Stimulated activated CD4-positive, alpha-beta T cell treated with anti-CD3 and anti-CD28 coated beads, TNF-alpha, amount 100 ng/mL, for 24 hours (primary cell): ENCODE measurements around the gene YLPM1.

Experiments used
- DNase-seq, 3 experiments: peaks; one replicate each; pipeline ENCODE4 v3.0.0-alpha.2; 2020; ENCODE audit warnings: low read depth in 3 of 3

Gene YLPM1

GRCh38 chr14:74786796-74787315 is 23.7 kb downstream of the YLPM1 start:
- no peak for DNase-seq

GRCh38 chr14:74792249-74793039 is 29.3 kb downstream of the YLPM1 start:
- DNase-seq, result no peak

- no peak for DNase-seq
These were observed 30.5 kb downstream of the YLPM1 start for GRCh38 chr14:74793506-74794155.

GRCh38 chr14:74794947-74795346 is 31.8 kb downstream of the YLPM1 start:
- DNase-seq, result no peak

- DNase-seq, result no peak
These were observed 36.6 kb downstream of the YLPM1 start for GRCh38 chr14:74799765-74800164.

GRCh38 chr14:74800780-74801179 is 37.7 kb downstream of the YLPM1 start:
- DNase-seq, result no peak

GRCh38 chr14:74801396-74801795 is 38.3 kb downstream of the YLPM1 start:
- no peak for DNase-seq

- no peak for DNase-seq
These were observed 41.2 kb downstream of the YLPM1 start for GRCh38 chr14:74804219-74804825.

GRCh38 chr14:74807853-74808545 is 44.9 kb downstream of the YLPM1 start:
- no peak for DNase-seq

GRCh38 chr14:74816124-74816523 is 53.0 kb downstream of the YLPM1 start:
- DNase-seq, result no peak

- DNase-seq, result no peak
These were observed 57.2 kb downstream of the YLPM1 start for GRCh38 chr14:74820288-74820687.

GRCh38 chr14:74821267-74821915 is 58.3 kb downstream of the YLPM1 start:
- DNase-seq, result no peak

- no peak for DNase-seq
These were observed 61.9 kb downstream of the YLPM1 start for GRCh38 chr14:74824997-74825396.

GRCh38 chr14:74826574-74826973 is 63.5 kb downstream of the YLPM1 start:
- no peak for DNase-seq

- DNase-seq, result no peak
These were observed 66.1 kb downstream of the YLPM1 start for GRCh38 chr14:74829251-74829650.

GRCh38 chr14:74832849-74833248 is 69.7 kb downstream of the YLPM1 start:
- DNase-seq, result no peak

GRCh38 chr14:74834692-74835392 is 71.7 kb downstream of the YLPM1 start:
- no peak for DNase-seq

- DNase-seq, result no peak
These were observed 72.6 kb downstream of the YLPM1 start for GRCh38 chr14:74835645-74836250.

GRCh38 chr14:74836251-74836960 is 73.3 kb downstream of the YLPM1 start:
- no peak for DNase-seq

- no peak for DNase-seq
These were observed 75.0 kb downstream of the YLPM1 start for GRCh38 chr14:74838166-74838565.
